Calu3 (cell line): ENCODE data around the gene GPR119. TPM values are rescaled to one million over a fixed set of nuclear protein-coding genes. Genes with fewer than 3 reads are reported as not detected.
A peak's percentile ranks its signal among the peaks of the same experiment; 100 is the strongest.
"Not testable (repeated sequence)": the region's sequence is repeated elsewhere in the genome, so short reads cannot be mapped to it uniquely, and the experiment has no call there.

Source experiments
- BruUV-seq: library from RNA; stranded (reverse); fragments of 400-500 nt; replicated peaks from 2 replicates; lab custom pipeline; 2021; lab: Mats Ljungman, UMichigan
- CTCF ChIA-PET: fragments of 300-600 bp; sonication (Branson Sonifier 250); formaldehyde crosslinking; loops from one replicate; lab custom pipeline; 2022; ENCODE audit warnings: antibody characterized with exemption; lab: Charles Lee
- DNase-seq: peaks from one replicate; pipeline ENCODE4 v3.0.0; 2022
- H3K27ac Mint-ChIP-seq: one replicate; pipeline ENCODE4 v1.8.0; 2022; ENCODE audit warnings: mixed read lengths; ENCODE audit not compliant: unreplicated experiment
- H3K27me3 Mint-ChIP-seq: one replicate; pipeline ENCODE4 v1.8.0; 2022; ENCODE audit warnings: mixed read lengths; ENCODE audit not compliant: unreplicated experiment
- H3K36me3 Mint-ChIP-seq: one replicate; pipeline ENCODE4 v1.8.0; 2022; ENCODE audit warnings: mild to moderate bottlenecking, moderate library complexity, mixed read lengths; ENCODE audit not compliant: insufficient read depth, unreplicated experiment
- H3K4me1 Mint-ChIP-seq: one replicate; pipeline ENCODE4 v1.8.0; 2022; ENCODE audit warnings: mild to moderate bottlenecking, low read depth, mixed read lengths; ENCODE audit not compliant: unreplicated experiment
- H3K4me3 Mint-ChIP-seq: one replicate; pipeline ENCODE4 v1.8.0; 2022; ENCODE audit warnings: mild to moderate bottlenecking, low read depth, moderate library complexity, mixed read lengths; ENCODE audit not compliant: unreplicated experiment
- H3K9me3 Mint-ChIP-seq: one replicate; pipeline ENCODE4 v1.8.0; 2022; ENCODE audit warnings: low read depth, mixed read lengths; ENCODE audit not compliant: unreplicated experiment
- intact Hi-C: fragments of 100-400 bp; cut with micrococcal nuclease; formaldehyde crosslinking; loops from one replicate; pipeline ENCODE4 v1.10.0; 2022; ENCODE audit not compliant: unreplicated experiment
- total RNA-seq: library from RNA; stranded (reverse); gene quantifications from 2 replicates; pipeline ENCODE4 v1.2.3, GENCODE V29; 2022
- TF ChIP-seq, protein P1 (sequence below): fragments of 200-600 bp; IDR thresholded peaks from one replicate; pipeline ENCODE4 v1.8.0; 2022; ENCODE audit warnings: antibody characterized with exemption; ENCODE audit not compliant: unreplicated experiment

Gene GPR119
- total RNA-seq, 1 experiment from 2014 or later, result not detected

DNA sequence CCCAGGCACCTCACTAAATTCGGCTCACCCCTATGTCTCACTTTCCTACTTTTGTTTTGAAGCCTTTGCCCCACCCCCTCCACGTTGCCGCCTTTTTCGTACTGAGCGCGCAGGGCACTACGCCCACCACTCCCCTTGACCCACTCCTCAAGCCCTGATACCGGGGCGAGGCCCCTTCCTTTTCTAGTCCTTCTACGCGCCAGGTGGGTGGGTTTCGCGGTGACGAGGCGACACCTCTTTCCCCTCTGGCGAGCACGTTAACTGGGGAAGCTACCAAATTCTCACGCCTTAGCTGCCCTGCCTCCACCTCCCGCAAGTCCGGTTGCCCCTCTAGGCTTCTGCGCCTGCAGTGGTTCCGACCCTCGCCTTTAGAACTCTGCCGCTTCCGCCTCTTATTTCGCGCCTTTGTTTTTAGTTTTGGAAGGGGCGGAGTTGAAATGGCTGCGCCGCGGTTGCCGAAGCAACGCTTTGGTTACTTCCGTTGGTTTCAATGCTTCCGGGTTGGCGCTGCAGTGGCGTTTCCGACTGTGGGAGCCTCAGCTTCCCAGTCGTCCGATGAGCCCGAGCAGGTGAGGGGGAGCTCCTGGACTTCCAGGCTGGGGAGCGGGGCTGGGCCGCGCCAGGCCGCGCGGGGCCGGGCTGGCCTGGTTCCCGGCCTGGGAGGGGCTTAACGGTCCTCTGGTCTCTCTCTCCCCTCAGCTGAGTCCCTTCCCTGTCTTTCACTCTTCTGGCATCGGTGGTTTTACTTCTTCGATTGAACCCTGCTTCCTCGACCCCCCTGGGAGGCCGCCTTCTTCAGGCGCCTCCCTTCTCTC is 45.9 kb downstream of the GPR119 start, which contains the start of gene SLC25A14:
Gene SLC25A14, plus strand, starts transcription at position 512 of the 815 bp plus-strand sequence. CDS start 360 bp downstream, outside the sequence.
- TF ChIP-seq, protein P1, sequence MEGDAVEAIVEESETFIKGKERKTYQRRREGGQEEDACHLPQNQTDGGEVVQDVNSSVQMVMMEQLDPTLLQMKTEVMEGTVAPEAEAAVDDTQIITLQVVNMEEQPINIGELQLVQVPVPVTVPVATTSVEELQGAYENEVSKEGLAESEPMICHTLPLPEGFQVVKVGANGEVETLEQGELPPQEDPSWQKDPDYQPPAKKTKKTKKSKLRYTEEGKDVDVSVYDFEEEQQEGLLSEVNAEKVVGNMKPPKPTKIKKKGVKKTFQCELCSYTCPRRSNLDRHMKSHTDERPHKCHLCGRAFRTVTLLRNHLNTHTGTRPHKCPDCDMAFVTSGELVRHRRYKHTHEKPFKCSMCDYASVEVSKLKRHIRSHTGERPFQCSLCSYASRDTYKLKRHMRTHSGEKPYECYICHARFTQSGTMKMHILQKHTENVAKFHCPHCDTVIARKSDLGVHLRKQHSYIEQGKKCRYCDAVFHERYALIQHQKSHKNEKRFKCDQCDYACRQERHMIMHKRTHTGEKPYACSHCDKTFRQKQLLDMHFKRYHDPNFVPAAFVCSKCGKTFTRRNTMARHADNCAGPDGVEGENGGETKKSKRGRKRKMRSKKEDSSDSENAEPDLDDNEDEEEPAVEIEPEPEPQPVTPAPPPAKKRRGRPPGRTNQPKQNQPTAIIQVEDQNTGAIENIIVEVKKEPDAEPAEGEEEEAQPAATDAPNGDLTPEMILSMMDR, result no peak
- CTCF ChIA-PET, result no interaction called here
- Mint-ChIP-seq H3K4me1 (peaks cover 14% of the 10 kb centered on the region), H3K27ac (peak within 1 kb of the TSS; percentile 93), H3K27me3 (no peaks in the 10 kb centered on the region), H3K4me3 (peak within 1 kb of the TSS; percentile 91), H3K36me3 (peaks cover 13% of the 10 kb centered on the region), H3K9me3 (no peaks in the 10 kb centered on the region)
- no TSS peak for BruUV-seq
- intact Hi-C loops, result no loop called here
- peak; percentile 68 for DNase-seq

DNA sequence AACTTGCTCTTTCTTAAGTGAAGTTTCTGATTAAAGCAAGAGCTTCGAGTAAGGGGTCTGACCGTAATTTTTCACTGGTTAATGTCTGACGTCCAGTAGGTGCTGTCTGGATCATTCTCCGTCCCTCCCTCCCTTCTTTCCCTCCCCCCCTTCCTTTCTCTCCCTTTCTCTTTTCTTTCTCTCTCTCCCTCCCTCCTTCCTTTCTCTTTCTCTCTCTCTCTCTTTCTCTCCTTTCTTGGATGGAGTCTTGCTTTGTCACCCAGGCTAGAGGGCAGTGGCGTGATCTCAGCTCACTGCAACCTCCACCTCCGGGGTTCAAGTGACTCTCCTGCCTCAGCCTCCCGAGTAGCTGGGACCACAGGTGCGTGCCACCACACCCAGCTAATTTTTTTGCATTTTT is 46.6 kb downstream of the GPR119 start:
- CTCF ChIA-PET, H3K27me3 Mint-ChIP-seq, intact Hi-C loops, H3K9me3 Mint-ChIP-seq, DNase-seq, BruUV-seq: not testable (repeated sequence)
- Mint-ChIP-seq H3K4me3 (peak overlapping the region; percentile 91), H3K27ac (peak overlapping the region; percentile 93), H3K36me3 (peaks cover 13% of the 10 kb centered on the region), H3K4me1 (peaks cover 14% of the 10 kb centered on the region)

DNA sequence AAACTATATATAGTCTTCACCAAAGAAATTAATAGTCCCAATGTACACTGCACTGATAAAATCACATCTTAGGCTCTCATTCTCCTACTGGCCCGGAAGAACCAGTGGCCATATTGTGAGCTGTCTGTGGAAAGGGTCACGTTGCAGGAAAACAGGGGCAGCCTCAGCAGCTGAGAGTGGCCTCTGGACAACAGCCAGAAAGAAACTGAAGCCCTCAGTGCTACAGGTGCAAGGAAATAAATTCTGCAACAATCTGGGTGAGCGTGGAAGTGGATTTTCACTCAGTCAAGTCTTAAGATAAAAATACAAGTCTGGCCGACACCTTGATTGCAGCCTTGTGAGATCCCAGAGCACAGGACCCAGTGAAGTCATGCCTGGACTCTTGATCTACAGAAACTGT is 48.9 kb downstream of the GPR119 start:
- no TSS peak for BruUV-seq
- peaks cover 14% of the 10 kb centered on the region for H3K4me1 Mint-ChIP-seq
- DNase-seq, result no peak
- TF ChIP-seq, protein P1, result no peak
- H3K27me3 Mint-ChIP-seq, result no peaks in the 10 kb centered on the region
- CTCF ChIA-PET, result no interaction called here
- intact Hi-C loops, result no loop called here
- H3K4me3 Mint-ChIP-seq, result no peak overlapping the region
- H3K27ac Mint-ChIP-seq, result no peak overlapping the region
- peaks cover 13% of the 10 kb centered on the region for H3K36me3 Mint-ChIP-seq
- H3K9me3 Mint-ChIP-seq, result no peaks in the 10 kb centered on the region

Other genes starting within 250 kb of the GPR119 start
- gene AIFM1, start 219.8 kb downstream of the GPR119 start, total RNA-seq, result 50.3 and 52.7 TPM in 2 replicates
- gene RAB33A, start 213.7 kb downstream of the GPR119 start, total RNA-seq, result not detected in 2 replicates
- gene ZNF280C, start 116.8 kb downstream of the GPR119 start, total RNA-seq, result 7.9 and 8.8 TPM in 2 replicates
- 12.1 and 15.4 TPM in 2 replicates for gene SLC25A14, start 45.8 kb downstream of the GPR119 start, total RNA-seq
- 31.3 and 33.1 TPM in 2 replicates for gene RBMX2, start 16.3 kb upstream of the GPR119 start, total RNA-seq